Ishikawa (cell line): Measurements from ENCODE around the gene PARK7.

ENCODE experiments used
- CEBPB ChIP-seq: IDR thresholded peaks from 2 replicates; pipeline ENCODE4 v1.6.1; 2012
- CREB1 ChIP-seq: IDR thresholded peaks from 2 replicates; pipeline ENCODE4 v1.6.1; 2012; ENCODE audit warnings: low read depth
- EGR1 ChIP-seq: IDR thresholded peaks from 2 replicates; pipeline ENCODE4 v1.6.1; 2012
- EP300 ChIP-seq: IDR thresholded peaks from 2 replicates; pipeline ENCODE4 v1.6.1; 2012; ENCODE audit warnings: borderline replicate concordance
- FOXM1 ChIP-seq: IDR thresholded peaks from 2 replicates; pipeline ENCODE4 v1.6.1; 2012; ENCODE audit warnings: low read depth, borderline replicate concordance
- MAX ChIP-seq: IDR thresholded peaks from 2 replicates; pipeline ENCODE4 v1.6.1; 2012
- NFIC ChIP-seq: IDR thresholded peaks from 2 replicates; pipeline ENCODE4 v1.6.1; 2012
- RAD21 ChIP-seq: IDR thresholded peaks from 2 replicates; pipeline ENCODE4 v1.6.1; 2012; ENCODE audit warnings: low read depth
- REST ChIP-seq: IDR thresholded peaks from 2 replicates; pipeline ENCODE4 v1.6.1; 2012; ENCODE audit warnings: low read depth, mild to moderate bottlenecking
- TAF1 ChIP-seq: IDR thresholded peaks from 2 replicates; pipeline ENCODE4 v1.6.1; 2012; ENCODE audit warnings: low read depth, mild to moderate bottlenecking
- TCF12 ChIP-seq: IDR thresholded peaks from 2 replicates; pipeline ENCODE4 v1.6.1; 2012; ENCODE audit warnings: low read depth
- TEAD4 ChIP-seq: IDR thresholded peaks from 2 replicates; pipeline ENCODE4 v1.6.1; 2012
- USF1 ChIP-seq: IDR thresholded peaks from 2 replicates; pipeline ENCODE4 v1.6.1; 2012
- YY1 ChIP-seq: IDR thresholded peaks from 2 replicates; pipeline ENCODE4 v1.6.1; 2012; ENCODE audit warnings: low read depth
- ZBTB7A ChIP-seq: IDR thresholded peaks from 2 replicates; pipeline ENCODE4 v1.6.1; 2012; ENCODE audit warnings: low read depth

PARK7 gene

GRCh38 chr1:7962014-7962335, 464 bp downstream of the PARK7 start:
- TF ChIP-seq EP300 (no peak), USF1 (no peak), TEAD4 (no peak), FOXM1 (no peak), TAF1 (no peak), CEBPB (no peak), MAX (no peak), ZBTB7A (no peak), NFIC (no peak), EGR1 (no peak), REST (no peak), YY1 (no peak), RAD21 (no peak), CREB1 (no peak), TCF12 (no peak)

- TF ChIP-seq USF1 (no peak), MAX (no peak), EP300 (no peak), CREB1 (no peak), CEBPB (no peak), NFIC (no peak), RAD21 (no peak), YY1 (no peak), TEAD4 (no peak), TCF12 (no peak), EGR1 (no peak), REST (no peak), ZBTB7A (no peak), FOXM1 (no peak), TAF1 (no peak)
Measured at GRCh38 chr1:7962636-7963377, 1.3 kb downstream of the PARK7 start.

GRCh38 chr1:7964476-7964875, 3.0 kb downstream of the PARK7 start:
- TF ChIP-seq FOXM1 (no peak), TEAD4 (no peak), REST (no peak), RAD21 (no peak), CREB1 (no peak), TCF12 (no peak), CEBPB (no peak), EGR1 (no peak), TAF1 (no peak), ZBTB7A (no peak), YY1 (no peak), NFIC (no peak), MAX (no peak), EP300 (no peak), USF1 (no peak)

GRCh38 chr1:7967196-7967595, 5.7 kb downstream of the PARK7 start:
- TF ChIP-seq TEAD4 (no peak), TAF1 (no peak), CEBPB (no peak), EP300 (no peak), REST (no peak), USF1 (no peak), RAD21 (no peak), NFIC (no peak), MAX (no peak)
